K562 (cell line): Measurements from ENCODE around the gene KRT85.

Experiments
- ATF7 ChIP-seq: fragments of 450-650 bp; IDR thresholded peaks from 2 replicates; pipeline ENCODE4 v1.7.1; 2014; ENCODE audit warnings: mild to moderate bottlenecking, moderate library complexity
- E2F8 ChIP-seq: fragments of 450-650 bp; IDR thresholded peaks from 2 replicates; pipeline ENCODE4 v1.7.1; 2018; ENCODE audit warnings: mild to moderate bottlenecking, low read depth; ENCODE audit not compliant: partially characterized antibody
- ETV6 ChIP-seq, 3 experiments: fragments of 150-350 bp in 1 of 3; sonication (generic) in 1 of 3; formaldehyde crosslinking in 1 of 3; IDR thresholded peaks; 2 replicates each; pipeline versions ENCODE4 v1.6.1 to v1.8.0; 2014 to 2022; ENCODE audit warnings: borderline replicate concordance in 2 of 3, low read depth in 2 of 3, antibody characterized with exemption in 1 of 3, low read length in 1 of 3, mild to moderate bottlenecking in 1 of 3, missing genetic modification reagents in 1 of 3
- FOXK2 ChIP-seq, 2 experiments: fragments of 450-650 bp; IDR thresholded peaks in 1 of 2; conservative IDR thresholded peaks in 1 of 2; 2 replicates each; pipeline ENCODE4 v1.6.1; 2016; ENCODE audit warnings: low read depth in 2 of 2, mild to moderate bottlenecking in 1 of 2
- GTF2A2 ChIP-seq: IDR thresholded peaks from 2 replicates; pipeline ENCODE4 v1.6.1; 2016; ENCODE audit warnings: mild to moderate bottlenecking, missing genetic modification characterization, missing compliant biosample characterization
- HDAC6 ChIP-seq: IDR thresholded peaks from 2 replicates; pipeline ENCODE4 v1.6.1; 2012; ENCODE audit warnings: low read depth, mild to moderate bottlenecking, control low read depth, inconsistent platforms, low read length, moderate library complexity
- PHF8 ChIP-seq: fragments of 200-600 bp; sonication (generic); IDR thresholded peaks from 2 replicates; pipeline ENCODE4 v1.6.1; 2012; ENCODE audit warnings: mixed run types, mild to moderate bottlenecking, inconsistent platforms, low read length, moderate library complexity, borderline replicate concordance
- PRDM10 ChIP-seq: fragments of 450-650 bp; IDR thresholded peaks from 2 replicates; pipeline ENCODE4 v1.6.1; 2018; ENCODE audit not compliant: partially characterized antibody
- SNAPC5 ChIP-seq: fragments of 250-450 bp; sonication (Bioruptor Pico); IDR thresholded peaks from 2 replicates; pipeline ENCODE4 v1.8.0; 2021; ENCODE audit warnings: moderate library complexity, mild to moderate bottlenecking, inconsistent platforms
- ZNF12 ChIP-seq: sonication (generic); formaldehyde crosslinking; IDR thresholded peaks from 2 replicates; pipeline ENCODE4 v1.4.0; 2020; ENCODE audit warnings: mild to moderate bottlenecking, missing genetic modification reagents
- ZNF431 ChIP-seq: sonication (generic); formaldehyde crosslinking; IDR thresholded peaks from 2 replicates; pipeline ENCODE4 v1.8.0; 2022; ENCODE audit warnings: mild to moderate bottlenecking, missing genetic modification reagents

GRCh38 chr12:52379536-52379935 lies 12.3 kb upstream of the KRT85 start:
- TF ChIP-seq GTF2A2 (tag): no peak
- no peak for TF ChIP-seq ZNF431 (CRISPR knock-in tag)
- TF ChIP-seq FOXK2 (conservative IDR thresholded peaks at IDR 0.05 in 1 of 2, IDR thresholded peaks at IDR 0.05 in 1 of 2; ENCODE audit: low read depth in 2 of 2): no peak
- TF ChIP-seq E2F8: no peak
- no peak for TF ChIP-seq ETV6 (IDR thresholded peaks at IDR 0.05; ENCODE audit: borderline replicate concordance in 1 of 2, low read depth in 2 of 2, low read length in 1 of 2)
- no peak for TF ChIP-seq ETV6 (CRISPR knock-in tag; IDR thresholded peaks at IDR 0.05; ENCODE audit: borderline replicate concordance)
- TF ChIP-seq HDAC6: no peak
- TF ChIP-seq PRDM10: no peak
- no peak for TF ChIP-seq SNAPC5 (CRISPR knock-in tag)
- no peak for TF ChIP-seq PHF8
- no peak for TF ChIP-seq ZNF12 (CRISPR knock-in tag)
- no peak for TF ChIP-seq ATF7
